ENCODE data around the gene BAAT. TPM values are rescaled to one million over a fixed set of nuclear protein-coding genes. Genes with fewer than 3 reads are reported as not detected.

BAAT gene
- total and polyA plus RNA-seq, 2 of the 4 experiments (the other 2 are of a cell fraction), result not detected

DNA sequence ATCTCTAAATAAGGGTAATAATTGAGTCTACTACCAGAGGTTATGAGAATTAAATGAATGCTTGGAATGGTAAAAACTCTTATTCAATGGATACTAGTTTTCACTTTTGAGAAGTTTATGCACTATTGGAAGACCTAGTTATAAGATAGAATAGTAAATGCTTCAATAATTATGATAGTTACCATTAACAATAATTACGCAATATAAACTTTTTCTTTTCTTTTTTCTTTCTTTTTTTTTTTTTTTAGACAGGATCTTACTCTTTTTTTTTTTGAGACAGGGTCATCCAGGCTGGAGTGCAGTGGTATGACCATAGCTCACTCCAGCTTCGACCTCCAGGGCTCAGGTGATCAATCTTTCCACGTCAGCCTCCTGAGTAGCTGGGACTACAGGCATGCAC is 44.1 kb upstream of the BAAT start:
- WGBS, 2 experiments (ENCODE audit: extremely low coverage in 2 of 2, insufficient read length in 1 of 2), result no CpG with 5 or more reads among the region's 3 CpGs
- in situ Hi-C loops (cut with MboI; ENCODE audit: low sequenced_read_pairs) (no loop called here), dilution Hi-C loops (cut with HindIII; ENCODE audit: low sequenced_read_pairs, unreplicated experiment) (no loop called here), intact Hi-C loops (cut with micrococcal nuclease) (no loop called here)
- no peak overlapping the region for H3K27ac ChIP-seq (ENCODE audit: insufficient read depth, low read length)
- no peak overlapping the region for H3K56ac ChIP-seq (ENCODE audit: extremely low read depth, insufficient read depth, low read length)
- H2AK5ac ChIP-seq (ENCODE audit: low read depth, low read length), result no peak overlapping the region
- H3K14ac ChIP-seq (replicated peaks; ENCODE audit: low read depth, low read length), result no peak overlapping the region
- H3K27me3 ChIP-seq (ENCODE audit: control insufficient read depth, insufficient read depth, low read length), result no peaks in the 10 kb centered on the region; the same call in 1 of the 2 replicates
- TF ChIP-seq CEBPB (IDR thresholded peaks at IDR 0.05; ENCODE audit: low read depth, low read length) (peak; percentile 38; the same call in 1 of the 2 replicates), FOS (IDR thresholded peaks at IDR 0.05; ENCODE audit: low read depth, low read length) (no peak)
- H4K5ac ChIP-seq (ENCODE audit: low read depth, low read length), result no peak overlapping the region
- no peak overlapping the region for H4K91ac ChIP-seq (ENCODE audit: insufficient read depth, low read depth, low read length)
- DNase-seq, result no peak
- no peaks in the 10 kb centered on the region for H4K20me1 ChIP-seq (ENCODE audit: insufficient read depth, low read length)
- no peaks in the 10 kb centered on the region for H3K79me1 ChIP-seq (ENCODE audit: low read depth in 1 of 2, low read length in 2 of 2)
- no peak for ATAC-seq (ENCODE audit: low read depth)
- H3K23ac ChIP-seq (ENCODE audit: low read depth, low read length), result no peak overlapping the region
- no peak overlapping the region for H2AFZ ChIP-seq (replicated peaks; ENCODE audit: low read length, poor library complexity)
- H2BK20ac ChIP-seq (ENCODE audit: low read depth, low read length), result no peak overlapping the region
- no peaks in the 10 kb centered on the region for H3K4me1 ChIP-seq (ENCODE audit: control insufficient read depth, insufficient read depth, low read length)
- H4K8ac ChIP-seq (ENCODE audit: low read depth in 2 of 2, low read length in 2 of 2), result no peak overlapping the region
- no peak overlapping the region for H3K4ac ChIP-seq (ENCODE audit: low read depth, low read length)
- H3K18ac ChIP-seq (ENCODE audit: low read depth, low read length), result no peak overlapping the region
- H3K4me3 ChIP-seq (ENCODE audit: insufficient read depth, low read depth, low read length), result no peak overlapping the region
- H3K9me3 ChIP-seq (ENCODE audit: control insufficient read depth, insufficient read depth, low read length), result no peaks in the 10 kb centered on the region
- no peak overlapping the region for H2AK9ac ChIP-seq (replicated peaks; ENCODE audit: low read depth, low read length, poor library complexity)
- no peak overlapping the region for H3K9ac ChIP-seq (ENCODE audit: low read depth, low read length)
- H3K36me3 ChIP-seq (ENCODE audit: control insufficient read depth, insufficient read depth, low read length), result no peaks in the 10 kb centered on the region
- H2BK15ac ChIP-seq (ENCODE audit: low read depth, low read length), result no peak overlapping the region
- H3K4me2 ChIP-seq (ENCODE audit: low read depth, low read length), result no peak overlapping the region
- no peak overlapping the region for H2BK5ac ChIP-seq (ENCODE audit: low read depth, low read length, poor library complexity, severe bottlenecking)
- no peak overlapping the region for H2BK120ac ChIP-seq (ENCODE audit: low read depth, low read length)
- ChIA-PET CTCF (interaction anchor here (0.7 kb wide), 1 partner anchor 36 kb away, joined by 4 read pairs; no protein-coding TSS in a partner anchor), POLR2A (ENCODE audit: unreplicated experiment) (no interaction called here)
- no peaks in the 10 kb centered on the region for H3K9me1 ChIP-seq (ENCODE audit: insufficient read depth, low read length)
- no TSS peak for BruUV-seq (replicated peaks)

All from IMR-90 (cell line).